Adrenal gland (tissue), 12 donors: Measurements from ENCODE around the gene CCDC57. TPM values are rescaled to one million over a fixed set of nuclear protein-coding genes. Genes with fewer than 3 reads are reported as not detected.

Experiments used
- DNase-seq, 7 donors: peaks; one replicate each; pipeline ENCODE4 v3.0.0-alpha.2; 2019 to 2020
- H3K27ac ChIP-seq, 5 donors: fragments of 200-600 bp; sonication (generic) in 4 of 5; 1 replicate in 3 of 5; 2 replicates in 2 of 5; pipeline versions ENCODE4 v1.5.1 to v1.8.0; 2016 to 2020; ENCODE audit warnings: mild to moderate bottlenecking in 1 of 5
- H3K27me3 ChIP-seq: fragments of 200-600 bp; 2 replicates; pipeline ENCODE4 v1.8.0; 2021
- H3K36me3 ChIP-seq, 2 donors: fragments of 200-600 bp; replicated peaks in 1 of 2; 1 replicate in 1 of 2; 2 replicates in 1 of 2; pipeline versions ENCODE4 v1.5.1 to v1.8.0; 2018 to 2022
- H3K4me1 ChIP-seq, 2 donors: fragments of 200-600 bp; replicated peaks in 1 of 2; 1 replicate in 1 of 2; 2 replicates in 1 of 2; pipeline versions ENCODE4 v1.5.1 to v1.8.0; 2018 to 2021
- H3K4me3 ChIP-seq, 4 donors: fragments of 200-600 bp; sonication (generic) in 3 of 4; one replicate each; pipeline ENCODE4 v1.5.1; 2016 to 2018
- H3K9me3 ChIP-seq, 3 donors: fragments of 200-600 bp; sonication (generic) in 1 of 3; replicated peaks in 1 of 3; 1 replicate in 2 of 3; 2 replicates in 1 of 3; pipeline versions ENCODE4 v1.5.1 to v1.8.0; 2016 to 2021
- CTCF ChIP-seq, 6 experiments: fragments of 450-650 bp in 4 of 6; fragments of 200-600 bp in 2 of 6; sonication (generic) in 1 of 6; IDR thresholded peaks; 1 replicate in 5 of 6; 2 replicates in 1 of 6; pipeline versions ENCODE4 v1.5.1 to v1.8.0; 2016 to 2021; ENCODE audit warnings: antibody characterized with exemption in 6 of 6, mild to moderate bottlenecking in 2 of 6, moderate library complexity in 1 of 6
- POLR2A ChIP-seq, 2 donors: fragments of 450-650 bp; IDR thresholded peaks; one replicate each; pipeline ENCODE4 v1.6.1; 2017; ENCODE audit warnings: antibody characterized with exemption in 2 of 2, mild to moderate bottlenecking in 2 of 2, moderate library complexity in 1 of 2
- WGBS, 4 donors: extraction: QIAGEN DNeasy Blood & Tissue Kit in 2 of 4; methylation state at CpG; one replicate each; pipeline versions ENCODE4 v1.1.5 to v1.1.7; 2013 to 2017; 5-methylcytosine and 5-hydroxymethylcytosine counted together
- intact Hi-C, 2 donors: fragments of 100-400 bp; cut with DNase I; formaldehyde crosslinking; loops; one replicate each; pipeline versions ENCODE4 v1.14.1 to v1.15.0; 2022 to 2023
- polyA plus RNA-seq, 3 donors: library from polyadenylated mRNA; stranded (reverse); fragments of 200-250 nt in 2 of 3; fragments of 350-450 nt in 1 of 3; fragmentation: Illumina TruSeq in 1 of 3; extraction: RNeasy Lipid Tissue Mini Kit (QIAGEN cat#74804) in 1 of 3; gene quantifications; one replicate each; pipeline ENCODE4 v1.2.3, GENCODE V29; 2013 to 2014
- total RNA-seq, 9 donors: library from RNA; depleted of rRNA in 4 of 9; stranded (reverse); fragments of >200 nt in 4 of 9; fragments of 120-200 nt in 1 of 9; fragmentation: NEBNext Ultra II Directional in 1 of 9; extraction: Animal tissue kit (Norgen Biotek cat#: 25700) in 1 of 9; gene quantifications; one replicate each; pipeline versions ENCODE4 v1.1.0 to v1.2.4, GENCODE V29; 2013 to 2023
- donor health status: healthy with polysubstance abuse.
- donor health status: Bipolar disorder and iron deficiency.
- donor health status: DM: yes; HTN: yes; CAD: no.
- donor health status: DM: no; HTN: no; CAD: no.
- donor health status: DM: no; HTN: no; CAD: no.
- donor health status: DM: yes; HTN: yes; CAD: no.

The CCDC57 gene
- total and polyA plus RNA-seq, 12 donors = 7.1 to 275 (median 28.8) TPM

GRCh38 chr17:82112914-82113311 is 99.7 kb downstream of the CCDC57 start:
- WGBS, 4 donors = 83 to 89% (median 86%) methylated on average over 6 of the region's 6 CpGs
- Histone ChIP-seq H3K27ac (no peak overlapping the region), H3K4me1 (no peaks in the 10 kb centered on the region), H3K36me3 (peaks cover 0 to 7% of the 10 kb centered on the region in 2 donors), H3K4me3 (no peak overlapping the region), H3K9me3 (no peaks in the 10 kb centered on the region), H3K27me3 (no peaks in the 10 kb centered on the region)
- TF ChIP-seq POLR2A (IDR thresholded peaks at IDR 0.05) (no peak), CTCF (IDR thresholded peaks at IDR 0.05) (no peak)
- intact Hi-C loops = loop anchor here in 1 of 2 donors (5.0 kb wide), 1 partner anchor 314 kb away; no protein-coding TSS in a partner anchor
- no peak for DNase-seq

GRCh38 chr17:82112181-82112913 is 100.3 kb downstream of the CCDC57 start:
- Histone ChIP-seq H3K27me3 (no peaks in the 10 kb centered on the region), H3K9me3 (no peaks in the 10 kb centered on the region), H3K36me3 (peaks cover 0 to 7% of the 10 kb centered on the region in 2 donors), H3K4me3 (no peak overlapping the region), H3K4me1 (no peaks in the 10 kb centered on the region), H3K27ac (no peak overlapping the region)
- no peak for TF ChIP-seq POLR2A (IDR thresholded peaks at IDR 0.05)
- no peak for TF ChIP-seq CTCF (IDR thresholded peaks at IDR 0.05)
- no peak for DNase-seq
- 85 to 93% (median 88%) methylated on average over 16 to 18 of the region's 18 CpGs for WGBS, 4 donors
- intact Hi-C loops = loop anchor here in 1 of 2 donors (5.0 kb wide), 1 partner anchor 315 kb away; no protein-coding TSS in a partner anchor

- Histone ChIP-seq H3K27ac (no peak overlapping the region), H3K27me3 (no peaks in the 10 kb centered on the region), H3K4me1 (peaks cover 4 to 20% of the 10 kb centered on the region in 2 donors), H3K9me3 (no peaks in the 10 kb centered on the region), H3K36me3 (peaks cover 0 to 7% of the 10 kb centered on the region in 2 donors), H3K4me3 (no peak overlapping the region)
- TF ChIP-seq CTCF (IDR thresholded peaks at IDR 0.05) (no peak), POLR2A (IDR thresholded peaks at IDR 0.05) (no peak)
- intact Hi-C loops = loop anchor here in 1 of 2 donors (5.0 kb wide), 1 partner anchor 317 kb away; no protein-coding TSS in a partner anchor
- DNase-seq = no peak
- 67 to 93% (median 89%) methylated on average over 3 of the region's 3 CpGs for WGBS, 4 donors
Observed at GRCh38 chr17:82110298-82110697, 102.3 kb downstream of the CCDC57 start.

GRCh38 chr17:82108961-82109475 is 103.6 kb downstream of the CCDC57 start:
- H3K27ac ChIP-seq = peak overlapping the region in 1 of 5 donors; percentile 70
- no peaks in the 10 kb centered on the region for H3K9me3 ChIP-seq
- H3K27me3 ChIP-seq = no peaks in the 10 kb centered on the region
- no peak for DNase-seq
- H3K36me3 ChIP-seq = peaks cover 0 to 7% of the 10 kb centered on the region in 2 donors
- H3K4me1 ChIP-seq = peaks cover 4 to 25% of the 10 kb centered on the region in 2 donors
- 89 to 93% (median 92%) methylated on average over 14 of the region's 14 CpGs for WGBS, 4 donors
- intact Hi-C loops = no loop called here
- TF ChIP-seq POLR2A (IDR thresholded peaks at IDR 0.05) = no peak
- TF ChIP-seq CTCF (IDR thresholded peaks at IDR 0.05) = no peak
- no peak overlapping the region for H3K4me3 ChIP-seq
